Neutrophil (primary cell): Measurements from ENCODE around the gene ZNF22.

ENCODE experiments used
- H3K27ac ChIP-seq: fragments of 200-600 bp; sonication (generic); 2 replicates; pipeline ENCODE4 v1.5.1; 2016; ENCODE audit warnings: mild to moderate bottlenecking, moderate library complexity
- H3K27me3 ChIP-seq: fragments of 200-600 bp; sonication (generic); 2 replicates; pipeline ENCODE4 v1.6.0; 2016; ENCODE audit warnings: mild to moderate bottlenecking
- H3K36me3 ChIP-seq: fragments of 200-600 bp; sonication (generic); 2 replicates; pipeline ENCODE4 v1.5.1; 2017
- H3K4me1 ChIP-seq, 2 experiments: fragments of 200-600 bp in 1 of 2; sonication (generic) in 1 of 2; 1 replicate in 1 of 2; 2 replicates in 1 of 2; pipeline versions ENCODE4 v1.5.1 to v1.6.1; 2013 to 2016; ENCODE audit warnings: low read depth in 1 of 2, low read length in 1 of 2, mild to moderate bottlenecking in 1 of 2, moderate library complexity in 1 of 2; ENCODE audit not compliant: control insufficient read depth in 1 of 2, insufficient read depth in 1 of 2
- H3K4me3 ChIP-seq, 2 experiments: fragments of 200-600 bp in 1 of 2; sonication (generic) in 1 of 2; 1 replicate in 1 of 2; 2 replicates in 1 of 2; pipeline ENCODE4 v1.5.1; 2013 to 2016; ENCODE audit warnings: low read depth in 1 of 2, low read length in 1 of 2, mild to moderate bottlenecking in 1 of 2, moderate library complexity in 1 of 2
- H3K9me3 ChIP-seq: fragments of 200-600 bp; sonication (generic); 2 replicates; pipeline ENCODE4 v1.5.1; 2016
- TF ChIP-seq, protein P1 (sequence below): fragments of 200-600 bp; sonication (generic); IDR thresholded peaks from 2 replicates; pipeline ENCODE4 v1.5.1; 2016; ENCODE audit warnings: antibody characterized with exemption

Gene ZNF22

GRCh38 chr10:44980309-44981171, 20.2 kb upstream of the ZNF22 start:
- Histone ChIP-seq H3K4me3 (no peak overlapping the region), H3K36me3 (peaks cover 19% of the 10 kb centered on the region), H3K4me1 (no peaks in the 10 kb centered on the region), H3K27me3 (no peaks in the 10 kb centered on the region), H3K27ac (no peak overlapping the region), H3K9me3 (no peaks in the 10 kb centered on the region)
- TF ChIP-seq, protein P1, sequence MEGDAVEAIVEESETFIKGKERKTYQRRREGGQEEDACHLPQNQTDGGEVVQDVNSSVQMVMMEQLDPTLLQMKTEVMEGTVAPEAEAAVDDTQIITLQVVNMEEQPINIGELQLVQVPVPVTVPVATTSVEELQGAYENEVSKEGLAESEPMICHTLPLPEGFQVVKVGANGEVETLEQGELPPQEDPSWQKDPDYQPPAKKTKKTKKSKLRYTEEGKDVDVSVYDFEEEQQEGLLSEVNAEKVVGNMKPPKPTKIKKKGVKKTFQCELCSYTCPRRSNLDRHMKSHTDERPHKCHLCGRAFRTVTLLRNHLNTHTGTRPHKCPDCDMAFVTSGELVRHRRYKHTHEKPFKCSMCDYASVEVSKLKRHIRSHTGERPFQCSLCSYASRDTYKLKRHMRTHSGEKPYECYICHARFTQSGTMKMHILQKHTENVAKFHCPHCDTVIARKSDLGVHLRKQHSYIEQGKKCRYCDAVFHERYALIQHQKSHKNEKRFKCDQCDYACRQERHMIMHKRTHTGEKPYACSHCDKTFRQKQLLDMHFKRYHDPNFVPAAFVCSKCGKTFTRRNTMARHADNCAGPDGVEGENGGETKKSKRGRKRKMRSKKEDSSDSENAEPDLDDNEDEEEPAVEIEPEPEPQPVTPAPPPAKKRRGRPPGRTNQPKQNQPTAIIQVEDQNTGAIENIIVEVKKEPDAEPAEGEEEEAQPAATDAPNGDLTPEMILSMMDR, result no peak

- H3K4me1 ChIP-seq, result no peaks in the 10 kb centered on the region
- no peak overlapping the region for H3K27ac ChIP-seq
- H3K27me3 ChIP-seq, result no peaks in the 10 kb centered on the region
- H3K36me3 ChIP-seq, result peaks cover 26% of the 10 kb centered on the region
- no peak overlapping the region for H3K4me3 ChIP-seq
- TF ChIP-seq, protein P1, result no peak
- H3K9me3 ChIP-seq, result no peaks in the 10 kb centered on the region
Measured at GRCh38 chr10:44981172-44982113, 19.3 kb upstream of the ZNF22 start.

DNA sequence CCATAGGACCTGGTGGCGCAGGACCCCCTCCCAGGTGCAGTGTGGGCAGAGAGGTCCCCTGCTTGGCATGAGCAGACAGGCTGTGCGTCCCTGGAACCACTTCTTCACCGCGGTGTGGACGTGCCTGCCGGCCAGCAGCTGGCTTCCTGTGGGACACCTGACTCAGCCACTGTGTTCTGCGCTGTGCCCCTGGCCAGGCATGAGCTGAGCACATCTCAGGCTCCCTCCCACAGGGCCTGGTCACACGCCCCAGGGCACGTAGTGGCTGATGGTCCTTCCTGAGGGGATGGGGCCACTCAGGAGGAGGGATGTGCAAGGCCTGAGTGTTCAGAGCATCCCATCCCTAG, 18.6 kb upstream of the ZNF22 start:
- TF ChIP-seq, protein P1, result no peak
- H3K9me3 ChIP-seq, result no peaks in the 10 kb centered on the region
- H3K27ac ChIP-seq, result no peak overlapping the region
- peaks cover 29% of the 10 kb centered on the region for H3K36me3 ChIP-seq
- no peak overlapping the region for H3K4me3 ChIP-seq
- no peaks in the 10 kb centered on the region for H3K27me3 ChIP-seq
- no peaks in the 10 kb centered on the region for H3K4me1 ChIP-seq

- Histone ChIP-seq H3K27ac (no peak overlapping the region), H3K4me1 (no peaks in the 10 kb centered on the region), H3K36me3 (peaks cover 29% of the 10 kb centered on the region), H3K4me3 (no peak overlapping the region), H3K27me3 (no peaks in the 10 kb centered on the region), H3K9me3 (no peaks in the 10 kb centered on the region)
- TF ChIP-seq, protein P1, result no peak
Measured at GRCh38 chr10:44982496-44982895, 18.2 kb upstream of the ZNF22 start.

DNA sequence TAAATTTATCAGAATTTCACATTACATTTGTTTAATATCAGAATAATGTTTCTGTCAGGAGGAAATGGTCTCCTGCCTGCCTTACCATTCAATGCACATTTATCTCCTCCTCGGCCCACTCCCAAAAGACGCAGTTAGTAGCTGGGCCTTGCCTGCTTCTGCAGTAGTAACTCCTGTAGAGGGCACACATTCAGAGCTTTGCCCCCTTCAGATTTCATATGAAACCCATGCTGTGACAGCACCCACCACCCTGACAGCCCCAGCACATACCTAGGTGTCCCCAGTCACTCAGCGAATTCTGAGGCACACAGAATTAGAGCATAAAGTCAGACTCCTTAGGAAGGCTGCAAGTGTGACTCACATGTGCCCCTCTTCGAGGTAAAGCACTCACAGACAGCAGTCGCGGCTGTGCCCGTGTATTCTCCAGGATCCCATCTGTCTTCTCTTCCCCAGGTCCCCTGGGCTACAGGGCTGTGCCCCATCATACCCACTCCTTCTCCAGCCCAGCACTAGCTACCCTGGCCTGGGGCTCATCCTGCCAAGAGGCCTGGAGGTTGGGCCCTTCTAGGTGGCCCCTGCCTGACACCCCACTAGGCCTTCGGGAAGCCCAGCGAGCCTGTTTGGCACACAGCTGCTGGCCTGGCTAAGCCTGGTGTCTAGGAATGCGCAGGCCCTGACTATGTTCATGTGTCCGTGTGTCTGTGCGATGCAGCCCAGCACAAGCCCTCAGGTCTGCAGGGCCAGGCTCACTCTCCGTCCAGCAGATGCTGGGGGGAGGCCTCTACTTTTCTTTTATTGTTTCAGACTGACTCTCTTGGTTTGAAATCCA, 17.4 kb upstream of the ZNF22 start:
- H3K27me3 ChIP-seq, result no peaks in the 10 kb centered on the region
- no peak overlapping the region for H3K27ac ChIP-seq
- TF ChIP-seq, protein P1, result no peak
- H3K9me3 ChIP-seq, result no peaks in the 10 kb centered on the region
- no peaks in the 10 kb centered on the region for H3K4me1 ChIP-seq
- no peak overlapping the region for H3K4me3 ChIP-seq
- H3K36me3 ChIP-seq, result peaks cover 30% of the 10 kb centered on the region
